Caco-2 (cell line): ENCODE results near the gene C7orf33. TPM values are rescaled to one million over a fixed set of nuclear protein-coding genes. Genes with fewer than 3 reads are reported as not detected.

ENCODE experiments used
- BruUV-seq: library from RNA; stranded (reverse); fragments of 400-500 nt; replicated peaks from 2 replicates; lab custom pipeline; 2021; lab: Mats Ljungman, UMichigan
- CTCF ChIA-PET: fragments of 300-600 bp; sonication (Branson Sonifier 250); formaldehyde crosslinking; loops from one replicate; lab custom pipeline; 2022; ENCODE audit warnings: antibody characterized with exemption; lab: Charles Lee
- POLR2A ChIA-PET: fragments of 300-600 bp; sonication (Branson Sonifier 250); formaldehyde crosslinking; loops from one replicate; lab custom pipeline; 2022; ENCODE audit warnings: antibody characterized with exemption; lab: Charles Lee
- DNase-seq, 2 experiments: peaks; one replicate each; pipeline versions ENCODE4 v3.0.0 to v3.0.0-alpha.2; 2020 to 2022
- H3K27me3 ChIP-seq: replicated peaks from 2 replicates; pipeline ENCODE4 v1.6.0; 2011; ENCODE audit warnings: low read length; ENCODE audit not compliant: control insufficient read depth, insufficient read depth
- H3K36me3 ChIP-seq: 2 replicates; pipeline ENCODE4 v1.5.1; 2011; ENCODE audit warnings: low read length; ENCODE audit not compliant: control insufficient read depth, insufficient read depth
- H3K4me1 ChIP-seq: fragments of 250-450 bp; sonication (Bioruptor Pico); 2 replicates; pipeline ENCODE4 v1.5.1; 2020; ENCODE audit warnings: mild to moderate bottlenecking
- H3K4me3 ChIP-seq: 2 replicates; pipeline ENCODE4 v1.5.1; 2011; ENCODE audit warnings: low read depth, mild to moderate bottlenecking, control low read depth, low read length
- H3K9me3 ChIP-seq: fragments of 250-450 bp; sonication (Bioruptor Pico); 2 replicates; pipeline ENCODE4 v1.5.1; 2020; ENCODE audit warnings: mild to moderate bottlenecking, moderate library complexity
- H3K27ac Mint-ChIP-seq: one replicate; pipeline ENCODE4 v1.8.0; 2022; ENCODE audit warnings: mixed read lengths; ENCODE audit not compliant: unreplicated experiment
- H3K27me3 Mint-ChIP-seq: one replicate; pipeline ENCODE4 v1.8.0; 2022; ENCODE audit warnings: mixed read lengths; ENCODE audit not compliant: insufficient read depth, unreplicated experiment
- H3K36me3 Mint-ChIP-seq: one replicate; pipeline ENCODE4 v1.8.0; 2022; ENCODE audit warnings: mild to moderate bottlenecking, mixed read lengths; ENCODE audit not compliant: insufficient read depth, unreplicated experiment
- H3K4me1 Mint-ChIP-seq: one replicate; pipeline ENCODE4 v1.8.0; 2022; ENCODE audit warnings: low read depth, mixed read lengths; ENCODE audit not compliant: unreplicated experiment
- H3K4me3 Mint-ChIP-seq: one replicate; pipeline ENCODE4 v1.8.0; 2022; ENCODE audit warnings: mild to moderate bottlenecking, moderate library complexity, mixed read lengths; ENCODE audit not compliant: unreplicated experiment
- H3K9me3 Mint-ChIP-seq: one replicate; pipeline ENCODE4 v1.8.0; 2022; ENCODE audit warnings: mixed read lengths; ENCODE audit not compliant: unreplicated experiment
- intact Hi-C: fragments of 100-400 bp; cut with micrococcal nuclease; formaldehyde crosslinking; loops from one replicate; pipeline ENCODE4 v1.10.0; 2022; ENCODE audit not compliant: unreplicated experiment
- total RNA-seq: library from RNA; stranded (reverse); gene quantifications from 2 replicates; pipeline ENCODE4 v1.2.3, GENCODE V29; 2022
- TF ChIP-seq, protein P1 (sequence below), 2 experiments: fragments of 200-600 bp in 1 of 2; IDR thresholded peaks; 1 replicate in 1 of 2; 2 replicates in 1 of 2; pipeline versions ENCODE4 v1.5.1 to v1.8.0; 2011 to 2022; ENCODE audit warnings: antibody characterized with exemption in 1 of 2, control low read depth in 1 of 2, inconsistent platforms in 1 of 2, low read depth in 1 of 2, low read length in 1 of 2, mild to moderate bottlenecking in 1 of 2, moderate library complexity in 1 of 2; ENCODE audit not compliant: insufficient read depth in 1 of 2, severe bottlenecking in 1 of 2, unreplicated experiment in 1 of 2

C7orf33 gene
- total RNA-seq, 1 experiment from 2014 or later, result 0.23 TPM

DNA sequence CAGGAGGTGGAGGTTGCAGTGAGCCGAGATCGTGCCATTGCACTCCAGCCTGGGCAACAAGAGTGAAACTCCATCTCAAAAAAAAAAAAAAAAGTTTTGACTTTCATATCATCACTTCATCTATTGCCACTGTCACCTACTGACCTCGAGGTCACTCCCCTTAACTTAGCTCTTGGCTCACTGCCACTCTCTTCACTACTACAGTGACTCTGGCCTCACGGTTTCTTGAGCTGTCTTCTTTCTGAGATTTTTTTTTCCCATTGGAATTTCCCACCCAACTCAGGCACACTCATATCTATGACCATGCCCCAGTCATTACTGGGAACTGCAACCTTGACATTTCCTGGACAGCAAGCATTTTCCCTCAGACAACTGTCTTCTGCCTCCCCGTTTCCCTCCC is 42.6 kb upstream of the C7orf33 start:
- H3K27ac Mint-ChIP-seq, result no peak overlapping the region

DNA sequence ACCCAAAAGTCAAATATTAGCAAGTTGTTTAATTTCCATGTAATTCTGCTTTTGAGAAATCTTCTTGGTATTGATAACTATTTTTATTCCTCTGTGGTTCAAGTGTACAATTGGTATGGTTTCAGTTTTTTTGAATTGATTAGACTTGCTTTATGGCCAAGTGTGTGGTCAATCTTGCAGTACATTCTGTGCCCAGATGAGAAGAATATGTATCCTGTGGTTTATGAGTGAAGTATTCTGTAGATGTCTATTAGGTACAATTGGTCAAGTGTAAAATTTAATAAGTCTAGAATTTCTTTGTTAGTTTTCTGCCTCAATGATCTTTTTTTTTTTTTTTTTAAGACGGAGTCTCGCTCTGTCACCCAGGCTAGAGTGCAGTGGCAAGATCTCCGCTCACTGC is 36.6 kb upstream of the C7orf33 start:
- DNase-seq, result no peak
- Histone ChIP-seq H3K4me1 (no peaks in the 10 kb centered on the region), H3K27me3 (no peaks in the 10 kb centered on the region), H3K9me3 (no peaks in the 10 kb centered on the region), H3K36me3 (no peaks in the 10 kb centered on the region), H3K4me3 (no peak overlapping the region)
- TF ChIP-seq, protein P1, sequence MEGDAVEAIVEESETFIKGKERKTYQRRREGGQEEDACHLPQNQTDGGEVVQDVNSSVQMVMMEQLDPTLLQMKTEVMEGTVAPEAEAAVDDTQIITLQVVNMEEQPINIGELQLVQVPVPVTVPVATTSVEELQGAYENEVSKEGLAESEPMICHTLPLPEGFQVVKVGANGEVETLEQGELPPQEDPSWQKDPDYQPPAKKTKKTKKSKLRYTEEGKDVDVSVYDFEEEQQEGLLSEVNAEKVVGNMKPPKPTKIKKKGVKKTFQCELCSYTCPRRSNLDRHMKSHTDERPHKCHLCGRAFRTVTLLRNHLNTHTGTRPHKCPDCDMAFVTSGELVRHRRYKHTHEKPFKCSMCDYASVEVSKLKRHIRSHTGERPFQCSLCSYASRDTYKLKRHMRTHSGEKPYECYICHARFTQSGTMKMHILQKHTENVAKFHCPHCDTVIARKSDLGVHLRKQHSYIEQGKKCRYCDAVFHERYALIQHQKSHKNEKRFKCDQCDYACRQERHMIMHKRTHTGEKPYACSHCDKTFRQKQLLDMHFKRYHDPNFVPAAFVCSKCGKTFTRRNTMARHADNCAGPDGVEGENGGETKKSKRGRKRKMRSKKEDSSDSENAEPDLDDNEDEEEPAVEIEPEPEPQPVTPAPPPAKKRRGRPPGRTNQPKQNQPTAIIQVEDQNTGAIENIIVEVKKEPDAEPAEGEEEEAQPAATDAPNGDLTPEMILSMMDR (IDR thresholded peaks at IDR 0.05; ENCODE audit: insufficient read depth in 1 of 2, low read depth in 1 of 2, low read length in 1 of 2, severe bottlenecking in 1 of 2, unreplicated experiment in 1 of 2), result no peak
- H3K36me3 Mint-ChIP-seq, result no peaks in the 10 kb centered on the region
- ChIA-PET CTCF (interaction anchor here (0.7 kb wide), 1 partner anchor 233 kb away, joined by 5 read pairs; no protein-coding TSS in a partner anchor), POLR2A (no interaction called here)
- intact Hi-C loops, result no loop called here
- BruUV-seq, result no TSS peak
- no peak overlapping the region for H3K4me3 Mint-ChIP-seq
- no peaks in the 10 kb centered on the region for H3K27me3 Mint-ChIP-seq
- H3K27ac Mint-ChIP-seq, result no peak overlapping the region
- no peaks in the 10 kb centered on the region for H3K9me3 Mint-ChIP-seq
- peaks cover 6% of the 10 kb centered on the region for H3K4me1 Mint-ChIP-seq

More for the DNA sequence above, 42.6 kb upstream of the C7orf33 start:
- H3K9me3 Mint-ChIP-seq, result no peaks in the 10 kb centered on the region
- TF ChIP-seq, protein P1 (IDR thresholded peaks at IDR 0.05; ENCODE audit: insufficient read depth in 1 of 2, low read depth in 1 of 2, low read length in 1 of 2, severe bottlenecking in 1 of 2, unreplicated experiment in 1 of 2), result no peak
- no TSS peak for BruUV-seq
- H3K9me3 ChIP-seq, result no peaks in the 10 kb centered on the region
- H3K27me3 ChIP-seq, result 0 out of 2 replicates have a peak, but pooled peaks cover 1% of the 10 kb centered on the region
- no peak for DNase-seq
- intact Hi-C loops, result no loop called here
- peaks cover 6% of the 10 kb centered on the region for H3K4me1 Mint-ChIP-seq
- ChIA-PET CTCF (interaction anchor here (0.7 kb wide), 1 partner anchor 256 kb away, joined by 4 read pairs; no protein-coding TSS in a partner anchor), POLR2A (no interaction called here)
- H3K4me3 ChIP-seq, result no peak overlapping the region
- no peaks in the 10 kb centered on the region for H3K4me1 ChIP-seq
- H3K27me3 Mint-ChIP-seq, result peaks cover 3% of the 10 kb centered on the region
- no peaks in the 10 kb centered on the region for H3K36me3 ChIP-seq
- no peak overlapping the region for H3K4me3 Mint-ChIP-seq
- H3K36me3 Mint-ChIP-seq, result no peaks in the 10 kb centered on the region

DNA sequence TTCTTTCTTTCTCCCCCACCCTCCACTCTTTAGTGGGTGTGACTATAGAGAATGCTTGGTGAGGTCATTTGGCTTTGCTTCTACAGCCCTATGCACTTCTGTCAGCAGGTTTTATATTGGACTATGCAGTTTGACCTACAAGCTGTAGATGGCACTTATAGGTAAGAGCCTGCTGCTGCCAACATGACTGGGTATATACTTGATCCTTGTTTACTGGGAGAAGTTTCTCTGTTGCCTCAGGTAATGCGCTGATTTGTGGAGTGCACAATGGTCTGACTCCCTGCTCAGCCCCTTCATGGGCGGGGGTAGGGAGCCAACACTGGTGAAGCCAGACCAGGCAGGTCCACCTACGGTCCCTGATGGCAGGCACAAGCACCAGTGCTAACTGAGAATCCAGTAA is 33.7 kb upstream of the C7orf33 start:
- TF ChIP-seq, protein P1 (IDR thresholded peaks at IDR 0.05; ENCODE audit: insufficient read depth in 1 of 2, low read depth in 1 of 2, low read length in 1 of 2, severe bottlenecking in 1 of 2, unreplicated experiment in 1 of 2), result no peak
- Histone ChIP-seq H3K4me1 (0 out of 2 replicates have a peak, but pooled peaks cover 3% of the 10 kb centered on the region), H3K27me3 (no peaks in the 10 kb centered on the region), H3K9me3 (no peaks in the 10 kb centered on the region), H3K4me3 (no peak overlapping the region), H3K36me3 (no peaks in the 10 kb centered on the region)
- H3K9me3 Mint-ChIP-seq, result no peaks in the 10 kb centered on the region
- H3K27ac Mint-ChIP-seq, result no peak overlapping the region
- no peaks in the 10 kb centered on the region for H3K27me3 Mint-ChIP-seq
- no peaks in the 10 kb centered on the region for H3K36me3 Mint-ChIP-seq
- POLR2A ChIA-PET, result no interaction called here
- CTCF ChIA-PET, result no interaction called here
- DNase-seq, result no peak
- H3K4me3 Mint-ChIP-seq, result no peak overlapping the region
- no TSS peak for BruUV-seq
- H3K4me1 Mint-ChIP-seq, result peaks cover 8% of the 10 kb centered on the region
- intact Hi-C loops, result no loop called here
